Measurements from ENCODE around the gene ST3GAL3.

Gene ST3GAL3

DNA sequence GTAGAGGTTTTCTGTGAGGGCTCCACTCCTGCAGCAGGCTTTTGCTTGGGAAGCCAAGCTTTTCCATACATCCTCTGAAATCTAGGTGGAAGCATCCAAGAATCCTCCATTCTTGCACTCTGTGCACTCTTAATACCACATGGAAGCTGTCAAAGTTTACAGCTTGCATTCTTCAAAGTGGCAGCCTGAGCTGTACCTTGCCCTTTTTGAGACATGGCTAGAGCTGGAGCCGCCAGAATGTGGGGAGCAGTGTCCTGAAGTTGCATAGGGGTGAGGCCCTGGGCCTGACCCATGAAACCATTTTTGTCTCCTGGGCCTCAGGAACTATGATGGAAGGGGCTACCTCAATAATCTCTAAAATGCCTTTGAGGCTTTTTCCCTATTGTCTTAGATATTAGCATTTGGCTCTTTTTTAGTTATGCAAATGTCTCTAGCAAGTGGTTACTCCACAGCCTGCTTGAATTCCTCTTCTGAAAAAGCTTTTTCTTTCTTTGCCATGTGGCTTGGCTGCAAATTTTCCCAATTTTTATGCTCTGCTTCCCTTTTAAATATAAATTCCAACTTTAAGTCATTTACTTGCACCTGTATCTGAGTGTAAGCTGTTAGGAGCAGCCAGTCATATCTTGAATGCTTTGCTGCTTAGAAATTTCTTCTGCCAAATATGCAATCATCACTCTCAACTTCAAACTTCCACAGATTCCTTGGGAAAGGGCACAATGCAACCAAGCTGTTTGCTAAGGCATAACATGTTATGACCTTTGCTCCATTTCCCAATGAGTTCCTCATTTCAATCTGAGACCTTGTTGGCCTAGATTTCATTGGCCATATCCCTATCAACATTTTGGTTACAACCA lies 134.2 kb downstream of the ST3GAL3 start:
- CTCF ChIA-PET, result no interaction called here
- TF ChIP-seq BHLHE40 (IDR thresholded peaks at IDR 0.05; ENCODE audit: borderline replicate concordance) (no peak), FOXA1 (IDR thresholded peaks at IDR 0.05) (no peak)
- TF ChIP-seq, protein P1, sequence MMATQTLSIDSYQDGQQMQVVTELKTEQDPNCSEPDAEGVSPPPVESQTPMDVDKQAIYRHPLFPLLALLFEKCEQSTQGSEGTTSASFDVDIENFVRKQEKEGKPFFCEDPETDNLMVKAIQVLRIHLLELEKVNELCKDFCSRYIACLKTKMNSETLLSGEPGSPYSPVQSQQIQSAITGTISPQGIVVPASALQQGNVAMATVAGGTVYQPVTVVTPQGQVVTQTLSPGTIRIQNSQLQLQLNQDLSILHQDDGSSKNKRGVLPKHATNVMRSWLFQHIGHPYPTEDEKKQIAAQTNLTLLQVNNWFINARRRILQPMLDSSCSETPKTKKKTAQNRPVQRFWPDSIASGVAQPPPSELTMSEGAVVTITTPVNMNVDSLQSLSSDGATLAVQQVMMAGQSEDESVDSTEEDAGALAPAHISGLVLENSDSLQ (IDR thresholded peaks at IDR 0.05), result no peak
- POLR2A ChIA-PET, result no interaction called here
- no peak for DNase-seq (ENCODE audit: extremely low spot score)

DNA sequence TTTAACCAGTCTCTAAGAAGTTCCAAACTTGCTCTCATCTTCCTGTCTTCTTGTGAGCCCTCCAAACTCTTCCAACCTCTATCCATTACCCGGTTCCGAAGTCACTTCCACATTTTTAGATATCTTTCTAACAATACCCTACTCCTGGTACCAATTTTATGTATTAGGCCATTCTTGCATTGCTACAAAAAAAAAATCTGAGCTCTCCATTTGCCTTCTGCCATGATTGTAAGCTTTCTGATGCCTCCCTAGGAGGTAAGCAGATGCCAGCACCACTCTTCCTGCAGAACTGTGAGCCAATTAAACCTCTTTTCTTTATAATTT lies 134.8 kb downstream of the ST3GAL3 start:
- no peak for DNase-seq (ENCODE audit: extremely low spot score)
- CTCF ChIA-PET, result interaction anchor here (0.7 kb wide), 1 partner anchor 86 kb away, joined by 4 read pairs; no protein-coding TSS in a partner anchor
- POLR2A ChIA-PET, result no interaction called here
- TF ChIP-seq SUZ12 (IDR thresholded peaks at IDR 0.05) (no peak), FOXK2 (IDR thresholded peaks at IDR 0.05) (no peak), SP1 (IDR thresholded peaks at IDR 0.05) (no peak), ARNT (IDR thresholded peaks at IDR 0.05) (no peak), BHLHE40 (IDR thresholded peaks at IDR 0.05; ENCODE audit: borderline replicate concordance) (no peak)
- TF ChIP-seq, protein P1 (IDR thresholded peaks at IDR 0.05), result no peak

DNA sequence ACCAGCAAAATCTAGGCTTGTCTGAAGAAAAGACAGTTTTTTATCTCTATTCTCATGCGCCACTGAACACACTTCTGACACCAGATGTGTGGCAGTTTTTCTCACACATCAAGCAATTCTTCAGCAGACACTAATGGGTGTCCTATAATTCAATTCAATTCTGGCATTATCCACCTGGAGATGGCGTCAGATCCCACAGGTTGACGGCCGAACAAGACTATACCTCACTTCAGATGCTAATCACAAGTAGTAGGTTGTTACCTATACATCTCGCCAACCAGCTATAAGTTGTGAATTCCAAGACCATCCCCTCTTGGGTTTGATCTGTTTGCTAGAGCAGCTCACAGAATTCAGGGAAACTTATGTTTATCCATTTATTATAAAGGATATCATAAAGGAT lies 136.3 kb downstream of the ST3GAL3 start:
- no peak for DNase-seq (ENCODE audit: extremely low spot score)
- TF ChIP-seq L3MBTL2 (conservative IDR thresholded peaks at IDR 0.05) (no peak), LEF1 (IDR thresholded peaks at IDR 0.05; ENCODE audit: borderline replicate concordance) (no peak), ELF4 (IDR thresholded peaks at IDR 0.05) (no peak), SP1 (IDR thresholded peaks at IDR 0.05) (no peak), FOXM1 (IDR thresholded peaks at IDR 0.05; ENCODE audit: borderline replicate concordance) (no peak), NFRKB (IDR thresholded peaks at IDR 0.05) (no peak), ARNT (IDR thresholded peaks at IDR 0.05) (no peak), ZNF384 (IDR thresholded peaks at IDR 0.05) (no peak), TARDBP (IDR thresholded peaks at IDR 0.05) (no peak), CTBP1 (IDR thresholded peaks at IDR 0.05; ENCODE audit: borderline replicate concordance) (no peak), BHLHE40 (IDR thresholded peaks at IDR 0.05; ENCODE audit: borderline replicate concordance) (no peak), FOXK2 (IDR thresholded peaks at IDR 0.05) (no peak), HDGF (IDR thresholded peaks at IDR 0.05; ENCODE audit: borderline replicate concordance) (no peak), SUZ12 (IDR thresholded peaks at IDR 0.05) (no peak), FOXA1 (IDR thresholded peaks at IDR 0.05) (no peak)
- TF ChIP-seq, protein P1 (IDR thresholded peaks at IDR 0.05), result no peak
- CTCF ChIA-PET, result no interaction called here
- POLR2A ChIA-PET, result no interaction called here

DNA sequence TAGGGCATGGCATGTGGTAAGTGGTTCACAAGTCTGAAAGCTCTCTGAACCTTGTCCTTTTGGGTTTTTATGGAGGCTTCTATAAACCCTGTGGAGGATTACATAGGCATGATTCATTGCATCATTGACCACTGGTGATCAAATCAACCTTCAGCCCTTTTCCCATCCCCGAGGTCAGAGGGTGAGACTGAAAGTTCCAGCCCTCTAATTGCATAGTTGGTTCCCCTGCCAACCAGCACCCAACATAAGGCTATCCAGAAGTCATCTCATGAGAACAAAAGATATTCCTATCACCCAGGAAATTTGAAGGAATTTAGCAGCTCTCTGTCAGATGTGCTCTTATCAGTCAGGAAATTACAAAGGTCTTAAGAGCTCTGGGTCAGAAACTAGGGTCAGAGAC lies 136.8 kb downstream of the ST3GAL3 start:
- DNase-seq (ENCODE audit: extremely low spot score), result no peak
- TF ChIP-seq ELF4 (IDR thresholded peaks at IDR 0.05) (no peak), SP1 (IDR thresholded peaks at IDR 0.05) (no peak), LEF1 (IDR thresholded peaks at IDR 0.05; ENCODE audit: borderline replicate concordance) (no peak), HDGF (IDR thresholded peaks at IDR 0.05; ENCODE audit: borderline replicate concordance) (no peak), FOXM1 (IDR thresholded peaks at IDR 0.05; ENCODE audit: borderline replicate concordance) (no peak), CTBP1 (IDR thresholded peaks at IDR 0.05; ENCODE audit: borderline replicate concordance) (no peak), FOXA1 (IDR thresholded peaks at IDR 0.05) (no peak), ZNF384 (IDR thresholded peaks at IDR 0.05) (no peak)
- ChIA-PET CTCF (no interaction called here), POLR2A (no interaction called here)

DNA sequence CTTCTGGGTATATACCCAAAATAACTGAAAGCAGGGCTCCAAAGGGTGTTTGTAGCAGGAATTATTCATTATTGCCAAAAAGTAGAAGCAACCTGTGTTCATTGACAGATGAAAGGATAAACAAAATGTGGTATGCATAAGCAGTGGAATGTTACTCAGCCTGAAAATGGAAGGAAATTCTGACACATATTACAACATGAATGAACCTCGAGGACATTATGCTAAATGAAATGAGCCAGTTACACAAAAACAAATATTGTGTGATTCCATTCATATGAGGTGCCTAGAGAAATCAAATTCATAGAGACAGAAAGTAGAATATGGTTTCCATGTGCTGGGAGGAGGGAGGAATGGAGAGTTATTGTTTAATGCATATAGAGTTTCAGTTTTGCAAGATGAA lies 140.0 kb downstream of the ST3GAL3 start:
- TF ChIP-seq ZNF384 (IDR thresholded peaks at IDR 0.05) (no peak), BHLHE40 (IDR thresholded peaks at IDR 0.05; ENCODE audit: borderline replicate concordance) (no peak), SP1 (IDR thresholded peaks at IDR 0.05) (no peak), SUZ12 (IDR thresholded peaks at IDR 0.05) (no peak), LEF1 (IDR thresholded peaks at IDR 0.05; ENCODE audit: borderline replicate concordance) (no peak), FOXM1 (IDR thresholded peaks at IDR 0.05; ENCODE audit: borderline replicate concordance) (no peak), ELF4 (IDR thresholded peaks at IDR 0.05) (no peak), L3MBTL2 (conservative IDR thresholded peaks at IDR 0.05) (no peak), NFRKB (IDR thresholded peaks at IDR 0.05) (no peak), CTBP1 (IDR thresholded peaks at IDR 0.05; ENCODE audit: borderline replicate concordance) (no peak), HDGF (IDR thresholded peaks at IDR 0.05; ENCODE audit: borderline replicate concordance) (no peak), ARNT (IDR thresholded peaks at IDR 0.05) (no peak)
- TF ChIP-seq, protein P1 (IDR thresholded peaks at IDR 0.05), result no peak
- DNase-seq (ENCODE audit: extremely low spot score), result no peak
- POLR2A ChIA-PET, result no interaction called here
- CTCF ChIA-PET, result no interaction called here

DNA sequence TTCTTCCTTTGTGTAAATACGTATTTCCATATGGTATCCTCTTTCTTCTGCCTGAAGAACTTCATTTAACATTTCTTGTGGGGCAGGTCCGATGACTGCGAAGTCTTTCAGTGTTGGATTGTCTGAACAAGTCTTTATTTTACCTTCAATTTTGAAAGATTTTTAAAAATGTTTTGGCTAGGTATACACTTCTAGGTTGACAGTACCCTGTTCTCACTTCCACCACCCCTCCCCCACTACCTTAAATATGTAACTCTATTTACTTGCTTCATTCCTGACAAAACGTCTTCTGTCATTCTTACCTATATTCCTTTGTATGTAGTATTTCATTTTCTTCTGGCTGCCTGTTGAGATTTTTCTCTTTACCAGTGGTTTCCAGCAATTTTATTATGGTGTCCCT lies 140.5 kb downstream of the ST3GAL3 start:
- ChIA-PET CTCF (no interaction called here), POLR2A (no interaction called here)
- no peak for DNase-seq (ENCODE audit: extremely low spot score)
- no peak for TF ChIP-seq NFRKB (IDR thresholded peaks at IDR 0.05)
- no peak for TF ChIP-seq FOXK2 (IDR thresholded peaks at IDR 0.05)
- no peak for TF ChIP-seq TARDBP (IDR thresholded peaks at IDR 0.05)
- TF ChIP-seq FOXM1 (IDR thresholded peaks at IDR 0.05; ENCODE audit: borderline replicate concordance), result no peak
- TF ChIP-seq HDGF (IDR thresholded peaks at IDR 0.05; ENCODE audit: borderline replicate concordance), result no peak
- no peak for TF ChIP-seq FOXA1 (IDR thresholded peaks at IDR 0.05)
- TF ChIP-seq BHLHE40 (IDR thresholded peaks at IDR 0.05; ENCODE audit: borderline replicate concordance), result no peak
- TF ChIP-seq SP1 (IDR thresholded peaks at IDR 0.05), result no peak
- TF ChIP-seq, protein P1 (IDR thresholded peaks at IDR 0.05), result no peak
- TF ChIP-seq ARNT (IDR thresholded peaks at IDR 0.05), result no peak
- no peak for TF ChIP-seq LEF1 (IDR thresholded peaks at IDR 0.05; ENCODE audit: borderline replicate concordance)
- no peak for TF ChIP-seq L3MBTL2 (conservative IDR thresholded peaks at IDR 0.05)
- no peak for TF ChIP-seq SUZ12 (IDR thresholded peaks at IDR 0.05)
- TF ChIP-seq CTBP1 (IDR thresholded peaks at IDR 0.05; ENCODE audit: borderline replicate concordance), result no peak
